ENCODE data around the gene NFIC. TPM values are rescaled to one million over a fixed set of nuclear protein-coding genes. Genes with fewer than 3 reads are reported as not detected.
"Not testable (repeated sequence)": the region's sequence is repeated elsewhere in the genome, so short reads cannot be mapped to it uniquely, and the experiment has no call there.

NFIC gene
- total RNA-seq, 1 experiment from 2014 or later, result 75.6 TPM

GRCh38 chr19:3330047-3330446, 36.3 kb upstream of the NFIC start:
- POLR2A ChIA-PET (ENCODE audit: unreplicated experiment), result interaction anchor here (0.7 kb wide), 1 partner anchor 433 kb away, joined by 4 read pairs; no protein-coding TSS in a partner anchor
- no peak overlapping the region for H3K4me3 ChIP-seq
- H3F3A ChIP-seq (ENCODE audit: insufficient read depth, low read depth), result no peaks in the 10 kb centered on the region
- CTCF ChIA-PET, result no interaction called here
- no peaks in the 10 kb centered on the region for H3K9me3 ChIP-seq (ENCODE audit: insufficient read depth, low read depth)
- DNase-seq, result no peak
- H3K27me3 ChIP-seq (ENCODE audit: insufficient read depth, low read depth), result no peaks in the 10 kb centered on the region
- peaks cover 6% of the 10 kb centered on the region; the same call in 1 of the 2 replicates for H3K4me1 ChIP-seq (replicated peaks; ENCODE audit: insufficient read depth)
- H3K36me3 ChIP-seq (ENCODE audit: low read depth), result no peaks in the 10 kb centered on the region
- BruUV-seq (replicated peaks), result no TSS peak
- TF ChIP-seq CTCF (conservative IDR thresholded peaks at IDR 0.05) (no peak), EZH2 (IDR thresholded peaks at IDR 0.05; ENCODE audit: low read depth) (no peak)
- no peak overlapping the region for H3K4me2 ChIP-seq
- no peaks in the 10 kb centered on the region for H4K20me1 ChIP-seq (ENCODE audit: insufficient read depth)
- H3K9me2 ChIP-seq (ENCODE audit: insufficient read depth), result no peaks in the 10 kb centered on the region
- intact Hi-C loops (cut with micrococcal nuclease; ENCODE audit: unreplicated experiment), result no loop called here
- no peak overlapping the region for H3K27ac ChIP-seq
- H2AFZ ChIP-seq, result no peak overlapping the region
- no peaks in the 10 kb centered on the region for H3K79me2 ChIP-seq (ENCODE audit: low read depth)

- CTCF ChIA-PET; intact Hi-C loops (cut with micrococcal nuclease; ENCODE audit: unreplicated experiment); H2AFZ ChIP-seq; H3K79me2 ChIP-seq (ENCODE audit: low read depth); H4K20me1 ChIP-seq (ENCODE audit: insufficient read depth); H3K4me2 ChIP-seq; H3K9me2 ChIP-seq (ENCODE audit: insufficient read depth); H3K27ac ChIP-seq; H3K9me3 ChIP-seq (ENCODE audit: insufficient read depth, low read depth); POLR2A ChIA-PET (ENCODE audit: unreplicated experiment); DNase-seq; H3K4me3 ChIP-seq; BruUV-seq (replicated peaks); H3K27me3 ChIP-seq (ENCODE audit: insufficient read depth, low read depth); H3K36me3 ChIP-seq (ENCODE audit: low read depth): not testable (repeated sequence)
- Histone ChIP-seq H3K4me1 (replicated peaks; ENCODE audit: insufficient read depth) (peaks cover 27% of the 10 kb centered on the region), H3F3A (ENCODE audit: insufficient read depth, low read depth) (peaks cover 12% of the 10 kb centered on the region; the same call in 1 of the 2 replicates)
Measured at GRCh38 chr19:3332232-3332631, 34.2 kb upstream of the NFIC start.

GRCh38 chr19:3333020-3333583, 33.3 kb upstream of the NFIC start:
- peaks cover 32% of the 10 kb centered on the region for H3K4me1 ChIP-seq (replicated peaks; ENCODE audit: insufficient read depth)
- H3K9me2 ChIP-seq (ENCODE audit: insufficient read depth), result no peaks in the 10 kb centered on the region
- no peak overlapping the region for H3K4me2 ChIP-seq
- BruUV-seq (replicated peaks), result no TSS peak
- ChIA-PET POLR2A (ENCODE audit: unreplicated experiment) (no interaction called here), CTCF (no interaction called here)
- no peaks in the 10 kb centered on the region for H3K79me2 ChIP-seq (ENCODE audit: low read depth)
- H3K27me3 ChIP-seq (ENCODE audit: insufficient read depth, low read depth), result no peaks in the 10 kb centered on the region
- no peak for DNase-seq
- H3F3A ChIP-seq (ENCODE audit: insufficient read depth, low read depth), result peaks cover 12% of the 10 kb centered on the region; the same call in 1 of the 2 replicates
- no peaks in the 10 kb centered on the region for H4K20me1 ChIP-seq (ENCODE audit: insufficient read depth)
- no peak overlapping the region for H2AFZ ChIP-seq
- H3K36me3 ChIP-seq (ENCODE audit: low read depth), result no peaks in the 10 kb centered on the region
- no peaks in the 10 kb centered on the region for H3K9me3 ChIP-seq (ENCODE audit: insufficient read depth, low read depth)
- no peak overlapping the region for H3K27ac ChIP-seq
- TF ChIP-seq EZH2 (IDR thresholded peaks at IDR 0.05; ENCODE audit: low read depth) (no peak), CTCF (conservative IDR thresholded peaks at IDR 0.05) (no peak)
- intact Hi-C loops (cut with micrococcal nuclease; ENCODE audit: unreplicated experiment), result no loop called here
- H3K4me3 ChIP-seq, result no peak overlapping the region

GRCh38 chr19:3333662-3334061, 32.7 kb upstream of the NFIC start:
- Histone ChIP-seq H2AFZ (no peak overlapping the region), H3K4me2 (no peak overlapping the region), H3K36me3 (ENCODE audit: low read depth) (no peaks in the 10 kb centered on the region), H3K4me1 (replicated peaks; ENCODE audit: insufficient read depth) (peaks cover 32% of the 10 kb centered on the region), H3K27me3 (ENCODE audit: insufficient read depth, low read depth) (no peaks in the 10 kb centered on the region), H4K20me1 (ENCODE audit: insufficient read depth) (no peaks in the 10 kb centered on the region), H3K9me2 (ENCODE audit: insufficient read depth) (no peaks in the 10 kb centered on the region), H3K79me2 (ENCODE audit: low read depth) (no peaks in the 10 kb centered on the region), H3K4me3 (no peak overlapping the region), H3F3A (ENCODE audit: insufficient read depth, low read depth) (peaks cover 12% of the 10 kb centered on the region; the same call in 1 of the 2 replicates), H3K9me3 (ENCODE audit: insufficient read depth, low read depth) (no peaks in the 10 kb centered on the region), H3K27ac (no peak overlapping the region)
- intact Hi-C loops (cut with micrococcal nuclease; ENCODE audit: unreplicated experiment), result no loop called here
- no TSS peak for BruUV-seq (replicated peaks)
- ChIA-PET CTCF (no interaction called here), POLR2A (ENCODE audit: unreplicated experiment) (no interaction called here)
- TF ChIP-seq EZH2 (IDR thresholded peaks at IDR 0.05; ENCODE audit: low read depth) (no peak), CTCF (conservative IDR thresholded peaks at IDR 0.05) (no peak)
- DNase-seq, result no peak

GRCh38 chr19:3334749-3335430, 31.5 kb upstream of the NFIC start:
- H4K20me1 ChIP-seq (ENCODE audit: insufficient read depth); H3K9me2 ChIP-seq (ENCODE audit: insufficient read depth); H2AFZ ChIP-seq; BruUV-seq (replicated peaks); H3K79me2 ChIP-seq (ENCODE audit: low read depth); H3K9me3 ChIP-seq (ENCODE audit: insufficient read depth, low read depth); H3K4me3 ChIP-seq; DNase-seq; intact Hi-C loops (cut with micrococcal nuclease; ENCODE audit: unreplicated experiment); POLR2A ChIA-PET (ENCODE audit: unreplicated experiment); H3K36me3 ChIP-seq (ENCODE audit: low read depth); H3K27ac ChIP-seq; H3K27me3 ChIP-seq (ENCODE audit: insufficient read depth, low read depth): not testable (repeated sequence)
- CTCF ChIA-PET, result interaction anchor here (0.7 kb wide), 1 partner anchor 13 kb away, joined by 4 read pairs; no protein-coding TSS in a partner anchor
- peaks cover 32% of the 10 kb centered on the region for H3K4me1 ChIP-seq (replicated peaks; ENCODE audit: insufficient read depth)
- peak overlapping the region; percentile 51 for H3K4me2 ChIP-seq
- peaks cover 12% of the 10 kb centered on the region; the same call in 1 of the 2 replicates for H3F3A ChIP-seq (ENCODE audit: insufficient read depth, low read depth)
